Large intestine (tissue), 3 donors: ENCODE data around the gene INTS11. TPM values are rescaled to one million over a fixed set of nuclear protein-coding genes. Genes with fewer than 3 reads are reported as not detected.
"Not testable (repeated sequence)": the region's sequence is repeated elsewhere in the genome, so short reads cannot be mapped to it uniquely, and the experiment has no call there.

Experiments used
- DNase-seq, 2 donors: peaks; one replicate each; pipeline versions ENCODE4 v3.0.0 to v3.0.0-alpha.2; 2013
- H3K27ac ChIP-seq: one replicate; pipeline ENCODE4 v1.5.1; 2013; ENCODE audit warnings: low read length
- H3K27me3 ChIP-seq: 2 replicates; pipeline ENCODE4 v1.6.1; 2013; ENCODE audit warnings: low read length; ENCODE audit not compliant: control insufficient read depth, insufficient read depth
- H3K36me3 ChIP-seq: 2 replicates; pipeline ENCODE4 v1.6.1; 2013; ENCODE audit warnings: low read length; ENCODE audit not compliant: control insufficient read depth, insufficient read depth
- H3K4me1 ChIP-seq: one replicate; pipeline ENCODE4 v1.6.1; 2013; ENCODE audit warnings: low read length; ENCODE audit not compliant: control insufficient read depth, insufficient read depth
- H3K4me3 ChIP-seq: one replicate; pipeline ENCODE4 v1.5.1; 2013; ENCODE audit warnings: low read length
- H3K9me3 ChIP-seq: one replicate; pipeline ENCODE4 v1.6.1; 2013; ENCODE audit warnings: mild to moderate bottlenecking, low read depth, low read length, moderate library complexity; ENCODE audit not compliant: control insufficient read depth
- WGBS: methylation state at CpG from one replicate; pipeline ENCODE4 v1.1.5; 2013; ENCODE audit warnings: low lambda C conversion rate; ENCODE audit not compliant: insufficient coverage; 5-methylcytosine and 5-hydroxymethylcytosine counted together
- polyA plus RNA-seq: library from polyadenylated mRNA; unstranded; fragments of 120-200 nt; gene quantifications from one replicate; pipeline ENCODE4 v1.2.1, GENCODE V29; 2013

The INTS11 gene
- polyA plus RNA-seq, 1 donor, result 147 TPM

DNA sequence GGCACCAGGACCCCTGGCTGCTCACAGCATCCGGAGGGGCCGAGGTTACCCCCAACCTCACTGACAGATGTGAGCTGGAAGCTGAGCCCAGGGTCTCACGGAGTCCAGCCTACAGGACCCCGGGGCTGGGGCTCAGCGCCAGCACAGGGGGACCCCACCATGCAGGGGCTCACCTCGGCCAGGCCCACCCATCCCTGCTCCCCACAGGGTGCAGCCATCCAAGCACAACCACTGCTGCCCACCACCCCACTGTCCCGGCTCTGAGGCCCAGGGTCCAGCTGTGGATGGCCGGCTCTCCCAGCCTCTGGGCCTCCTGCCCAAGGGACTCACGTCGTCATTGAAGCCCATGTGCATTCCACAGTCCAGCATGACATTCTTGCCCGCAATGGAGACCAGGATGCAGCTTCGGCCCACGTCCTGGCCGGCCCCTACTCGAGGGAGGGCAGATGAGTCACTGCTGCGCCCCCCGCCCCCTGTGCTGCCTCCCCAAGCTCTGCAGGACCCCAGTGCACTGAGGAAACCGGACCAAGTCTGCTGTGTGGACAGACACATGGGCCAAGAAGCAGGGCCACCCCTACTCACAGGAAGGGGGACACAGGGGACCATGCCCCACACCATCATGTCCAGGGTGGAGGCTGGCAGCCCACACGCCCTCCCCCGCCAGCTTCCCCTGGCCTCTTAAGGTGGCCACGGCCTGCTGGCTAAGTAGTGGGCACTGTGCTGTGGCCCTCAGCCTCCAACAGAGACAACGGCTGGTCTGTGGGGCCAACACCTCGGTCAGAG, 3.6 kb downstream of the INTS11 start:
- no peaks in the 10 kb centered on the region for H3K27me3 ChIP-seq
- peaks cover 10% of the 10 kb centered on the region for H3K4me1 ChIP-seq
- no peak overlapping the region for H3K27ac ChIP-seq
- H3K36me3 ChIP-seq, result peaks cover 44% of the 10 kb centered on the region
- H3K4me3 ChIP-seq, result no peak overlapping the region
- no peaks in the 10 kb centered on the region for H3K9me3 ChIP-seq
- DNase-seq, result no peak
- no CpG with 5 or more reads among the region's 23 CpGs for WGBS

- WGBS, result no CpG with 5 or more reads among the region's 13 CpGs
- H3K4me1 ChIP-seq, result peaks cover 3% of the 10 kb centered on the region
Observed at GRCh38 chr1:1319646-1319941, 4.9 kb downstream of the INTS11 start.

DNA sequence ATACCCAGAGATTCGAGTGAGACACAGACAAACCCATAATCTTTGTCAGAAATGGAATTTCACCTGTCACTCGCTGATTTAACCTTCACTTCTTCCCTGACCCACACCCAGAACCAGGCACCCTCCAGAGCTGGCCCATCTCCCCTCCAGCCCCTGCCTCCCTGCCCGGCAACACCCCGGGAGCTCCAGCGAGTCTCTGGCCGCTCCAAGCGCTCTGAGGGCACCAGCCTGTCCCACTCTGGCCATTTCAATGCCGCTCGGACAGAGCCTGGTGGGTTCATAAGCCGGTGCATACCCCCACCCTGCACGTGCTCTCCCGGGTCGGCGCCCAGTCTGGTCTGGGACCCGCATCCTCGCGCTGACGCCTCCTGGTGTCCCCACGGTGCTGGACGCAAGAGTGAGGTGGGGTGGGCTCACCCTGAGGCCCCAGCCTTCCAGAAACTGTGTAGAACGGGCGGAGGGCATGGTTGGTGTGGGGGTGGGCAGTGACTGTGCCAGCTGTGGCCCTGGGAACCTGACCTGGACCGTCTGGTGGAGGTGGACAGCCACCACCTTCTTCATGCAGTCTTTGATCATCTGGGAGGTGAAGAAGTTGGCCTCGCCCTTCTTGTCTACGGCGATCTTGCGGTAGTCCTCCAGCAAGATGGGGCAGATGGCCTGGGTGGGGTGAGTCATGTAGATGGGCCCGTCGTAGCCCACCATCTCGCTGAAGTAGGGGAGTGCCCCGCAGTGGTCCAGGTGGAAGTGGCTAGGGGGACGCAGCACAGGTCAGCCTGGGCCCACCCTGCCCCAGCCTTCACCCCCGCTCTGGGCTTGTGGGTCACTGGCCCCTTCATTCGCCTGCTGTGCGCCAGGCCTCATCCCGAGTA, 5.4 kb downstream of the INTS11 start:
- no peaks in the 10 kb centered on the region for H3K9me3 ChIP-seq
- peaks cover 57% of the 10 kb centered on the region for H3K36me3 ChIP-seq
- no peak for DNase-seq
- H3K27me3 ChIP-seq, result no peaks in the 10 kb centered on the region
- peaks cover 3% of the 10 kb centered on the region for H3K4me1 ChIP-seq
- 100% methylated on average over 1 of the region's 36 CpGs for WGBS
- H3K27ac ChIP-seq, result no peak overlapping the region
- no peak overlapping the region for H3K4me3 ChIP-seq

More at GRCh38 chr1:1319646-1319941, 4.9 kb downstream of the INTS11 start:
- H3K36me3 ChIP-seq, result peaks cover 51% of the 10 kb centered on the region
- H3K4me3 ChIP-seq, result no peak overlapping the region
- H3K27ac ChIP-seq, result no peak overlapping the region
- no peaks in the 10 kb centered on the region for H3K9me3 ChIP-seq
- DNase-seq, result no peak
- H3K27me3 ChIP-seq, result no peaks in the 10 kb centered on the region

DNA sequence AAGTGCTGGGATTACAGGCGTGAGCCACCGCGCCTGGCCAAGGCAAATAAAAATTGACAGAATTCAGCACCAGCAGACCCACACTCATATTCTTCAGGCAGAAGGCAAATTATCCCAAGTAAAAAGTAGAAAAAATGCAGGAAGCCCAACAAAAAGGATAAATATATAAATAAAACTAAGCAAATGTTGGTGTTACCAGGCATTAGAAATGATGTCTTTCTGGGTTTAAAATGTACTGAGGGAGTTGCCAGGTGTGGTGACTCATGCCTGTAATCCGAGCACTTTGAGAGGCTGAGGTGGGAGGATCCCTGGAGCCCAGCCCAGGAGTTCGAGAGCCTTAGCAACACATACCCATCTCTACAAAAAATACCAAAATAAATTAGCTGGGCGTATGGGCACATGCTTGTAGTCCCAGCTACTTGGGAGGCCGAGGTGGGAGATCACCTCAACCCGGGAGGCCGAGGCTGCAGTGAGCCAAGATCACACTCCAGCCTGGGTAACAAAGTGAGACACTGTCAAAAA, 6.3 kb downstream of the INTS11 start:
- Histone ChIP-seq H3K27ac (no peak overlapping the region), H3K36me3 (peaks cover 65% of the 10 kb centered on the region), H3K27me3 (no peaks in the 10 kb centered on the region), H3K9me3 (no peaks in the 10 kb centered on the region), H3K4me1 (peaks cover 3% of the 10 kb centered on the region), H3K4me3 (no peak overlapping the region)
- no peak for DNase-seq
- WGBS, result no CpG with 5 or more reads among the region's 9 CpGs

DNA sequence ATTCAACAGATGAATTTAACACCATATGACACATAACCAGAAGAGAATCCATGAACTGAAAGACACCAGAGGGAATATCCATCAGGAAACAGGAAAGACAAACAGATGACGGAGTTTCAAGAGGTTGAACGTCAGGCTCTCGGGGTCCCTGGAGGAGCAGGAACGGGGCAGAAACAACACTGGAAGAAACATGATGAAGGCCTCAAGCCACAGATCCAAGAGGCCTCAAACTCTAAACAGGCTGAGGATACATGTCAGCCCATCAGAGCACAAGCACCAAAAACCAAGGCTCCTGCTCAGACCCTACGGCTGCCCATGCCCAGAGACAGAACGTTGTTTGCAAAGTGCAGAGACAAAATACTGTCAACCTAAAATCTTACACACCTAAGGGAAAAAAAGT, 7.0 kb downstream of the INTS11 start:
- no CpG with 5 or more reads among the region's 6 CpGs for WGBS
- Histone ChIP-seq H3K36me3 (peaks cover 73% of the 10 kb centered on the region), H3K9me3 (no peaks in the 10 kb centered on the region), H3K27me3 (no peaks in the 10 kb centered on the region), H3K4me3 (no peak overlapping the region), H3K27ac (no peak overlapping the region), H3K4me1 (no peaks in the 10 kb centered on the region)
- DNase-seq, result no peak

GRCh38 chr1:1316199-1316598, 8.3 kb downstream of the INTS11 start:
- H3K9me3 ChIP-seq, H3K27ac ChIP-seq, H3K4me1 ChIP-seq, DNase-seq, H3K4me3 ChIP-seq, H3K27me3 ChIP-seq: not testable (repeated sequence)
- WGBS, result no CpG with 5 or more reads among the region's 8 CpGs
- H3K36me3 ChIP-seq, result peaks cover 76% of the 10 kb centered on the region

GRCh38 chr1:1315435-1315954, 9.0 kb downstream of the INTS11 start:
- H3K27ac ChIP-seq, result no peak overlapping the region
- no peaks in the 10 kb centered on the region for H3K9me3 ChIP-seq
- H3K4me1 ChIP-seq, result no peaks in the 10 kb centered on the region
- WGBS, result 28% methylated on average over 4 of the region's 26 CpGs
- H3K27me3 ChIP-seq, result no peaks in the 10 kb centered on the region
- peaks cover 76% of the 10 kb centered on the region for H3K36me3 ChIP-seq
- DNase-seq, result no peak
- H3K4me3 ChIP-seq, result no peak overlapping the region

DNA sequence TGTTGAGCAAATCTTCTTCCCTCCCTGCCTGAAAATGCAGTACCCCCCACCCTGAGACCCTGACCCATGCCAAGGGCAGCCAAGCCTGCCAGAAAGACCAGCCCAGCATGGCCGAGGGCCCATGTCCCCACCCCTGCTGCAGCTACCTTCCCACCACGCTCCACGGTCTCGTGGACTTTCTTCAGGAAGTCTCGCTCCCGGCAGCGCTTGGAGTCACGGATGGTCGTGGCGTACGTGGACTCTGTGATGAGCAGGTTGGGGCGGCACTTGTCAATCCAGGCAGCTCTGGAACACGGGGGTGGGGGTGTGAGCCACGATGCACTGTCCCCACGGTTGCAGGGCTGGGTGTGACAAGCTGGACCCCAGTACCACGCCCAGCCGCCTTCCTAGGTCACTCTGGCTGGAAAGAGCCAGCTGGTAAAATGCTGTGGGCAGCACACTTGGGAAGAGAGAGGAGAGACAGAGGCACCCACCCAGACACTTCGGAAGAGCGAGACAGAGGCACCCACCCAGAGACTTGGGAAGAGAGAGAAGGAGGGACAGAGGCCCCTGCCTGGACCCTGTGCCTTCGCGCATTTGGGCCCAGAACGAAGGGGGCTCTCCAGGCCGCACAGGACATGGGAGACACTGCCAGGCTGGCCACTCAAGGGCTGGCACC, 9.7 kb downstream of the INTS11 start:
- Histone ChIP-seq H3K36me3 (peaks cover 76% of the 10 kb centered on the region), H3K27me3 (no peaks in the 10 kb centered on the region), H3K4me1 (peaks cover 6% of the 10 kb centered on the region), H3K9me3 (no peaks in the 10 kb centered on the region), H3K4me3 (no peak overlapping the region), H3K27ac (no peak overlapping the region)
- WGBS, result no CpG with 5 or more reads among the region's 23 CpGs
- no peak for DNase-seq

GRCh38 chr1:1314237-1314586, 10.2 kb downstream of the INTS11 start:
- no CpG with 5 or more reads among the region's 15 CpGs for WGBS
- peaks cover 8% of the 10 kb centered on the region for H3K4me1 ChIP-seq
- H3K36me3 ChIP-seq, result peaks cover 70% of the 10 kb centered on the region

More at GRCh38 chr1:1314237-1314586, 10.2 kb downstream of the INTS11 start:
- H3K9me3 ChIP-seq, result peaks cover 4% of the 10 kb centered on the region
- no peak overlapping the region for H3K27ac ChIP-seq
- no peaks in the 10 kb centered on the region for H3K27me3 ChIP-seq
- no peak overlapping the region for H3K4me3 ChIP-seq
- no peak for DNase-seq
